GM12865 (cell line): ENCODE data around the gene XRCC3.

Experiments
- DNase-seq: peaks from one replicate; pipeline ENCODE4 v3.0.0; 2010; ENCODE audit warnings: low read depth
- H3K4me3 ChIP-seq: 2 replicates; pipeline ENCODE4 v1.5.1; 2011; ENCODE audit warnings: mild to moderate bottlenecking, low read depth, low read length, control low read depth
- CTCF ChIP-seq: IDR thresholded peaks from 2 replicates; pipeline ENCODE4 v1.5.1; 2011; ENCODE audit warnings: low read length, control low read depth, low read depth, inconsistent platforms; ENCODE audit not compliant: insufficient read depth; ENCODE audit errors: missing control alignments

The XRCC3 gene

GRCh38 chr14:103735022-103735421 lies 19.8 kb upstream of the XRCC3 start:
- no peak overlapping the region for H3K4me3 ChIP-seq
- TF ChIP-seq CTCF: no peak
- DNase-seq: no peak

DNA sequence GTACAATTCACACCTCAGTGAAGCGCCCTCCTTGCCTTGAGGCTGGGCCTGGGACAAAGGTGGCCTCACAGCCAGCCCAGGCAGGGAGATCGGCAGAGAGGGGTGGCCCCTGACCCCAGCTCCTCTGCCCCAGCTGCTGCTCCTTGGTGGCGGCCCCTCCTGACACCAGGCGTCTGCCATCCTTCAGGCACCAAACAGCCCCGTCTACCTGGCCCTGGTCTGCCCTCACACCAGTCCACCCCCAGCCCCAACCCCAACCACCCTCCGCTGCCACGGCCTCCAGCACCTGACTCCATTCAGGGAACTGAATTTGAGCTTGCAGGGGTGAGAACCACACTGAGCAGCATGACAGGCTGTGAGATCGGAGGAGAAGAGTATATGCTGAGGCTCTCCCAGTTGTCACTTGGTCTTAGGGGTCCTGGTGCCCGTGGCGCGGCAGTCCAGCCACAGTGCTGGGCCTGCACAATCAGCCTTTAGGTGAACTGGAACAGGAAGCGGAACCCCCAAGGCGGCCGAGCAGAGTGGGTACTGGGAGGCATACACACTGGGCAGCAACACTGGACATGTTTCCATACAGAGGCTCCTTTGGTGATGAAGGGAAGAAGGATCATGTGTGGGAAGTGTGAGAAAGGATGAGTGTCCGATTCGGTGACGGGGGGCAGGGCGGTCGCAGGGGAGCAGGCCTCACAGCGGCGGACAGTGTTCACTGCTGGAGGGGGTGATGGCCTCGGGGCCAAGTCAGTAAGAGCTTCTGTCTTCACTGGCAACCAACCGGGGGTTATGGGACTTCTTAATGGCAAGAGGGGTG lies 19.0 kb upstream of the XRCC3 start:
- DNase-seq: no peak
- H3K4me3 ChIP-seq: no peak overlapping the region
- no peak for TF ChIP-seq CTCF

GRCh38 chr14:103733651-103734050 lies 18.4 kb upstream of the XRCC3 start:
- no peak for DNase-seq
- no peak overlapping the region for H3K4me3 ChIP-seq
- no peak for TF ChIP-seq CTCF

DNA sequence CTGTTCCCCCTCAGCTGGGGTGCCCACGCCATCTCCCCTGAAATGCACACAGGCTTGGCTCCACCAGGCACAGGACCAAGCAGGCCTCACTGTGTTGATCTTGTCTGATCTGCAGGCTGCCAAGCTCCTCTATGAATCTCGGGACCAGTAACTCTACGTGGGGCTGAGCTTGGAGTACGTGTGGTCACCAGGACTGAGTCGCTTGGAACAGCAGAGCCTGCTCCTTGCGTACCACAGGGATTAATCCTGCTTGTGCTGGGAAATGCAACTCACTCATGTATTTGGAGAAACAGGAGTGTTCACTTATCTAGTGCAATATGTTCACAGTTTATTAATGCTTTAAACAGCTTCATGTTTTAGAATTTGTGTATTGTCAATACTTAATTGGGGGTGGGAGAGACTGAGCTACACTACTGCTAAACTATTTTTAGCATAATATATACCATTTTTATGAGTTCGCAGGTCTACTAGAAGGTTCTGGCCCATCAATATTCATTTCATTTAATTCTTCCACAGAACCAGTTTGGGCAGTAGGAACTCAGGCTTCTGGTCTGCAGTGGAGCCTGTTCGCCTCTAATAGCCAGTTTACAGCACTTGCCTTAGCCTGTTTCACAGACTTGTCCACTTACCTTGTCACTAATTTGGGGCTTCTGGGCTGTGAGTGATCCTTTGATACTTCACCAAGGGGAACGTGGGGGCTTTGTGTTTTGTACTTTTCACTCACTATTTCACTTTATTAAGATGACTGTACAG lies 17.8 kb upstream of the XRCC3 start:
- TF ChIP-seq CTCF: no peak
- H3K4me3 ChIP-seq: no peak overlapping the region
- DNase-seq: no peak

GRCh38 chr14:103731916-103732867 lies 16.9 kb upstream of the XRCC3 start:
- TF ChIP-seq CTCF: no peak
- H3K4me3 ChIP-seq: no peak overlapping the region
- DNase-seq: no peak

- DNase-seq: no peak
- no peak for TF ChIP-seq CTCF
- H3K4me3 ChIP-seq: no peak overlapping the region
Measured at GRCh38 chr14:103731481-103731880, 16.2 kb upstream of the XRCC3 start.
